HEK293 (cell line): ENCODE results near the gene PLEKHH2.

ENCODE experiments used
- CTCF ChIA-PET: fragments of 350-600 bp; formaldehyde crosslinking; extraction: SDS; loops from one replicate; lab custom pipeline; 2021; ENCODE audit warnings: antibody characterized with exemption; lab: Yijun Ruan, JAX
- POLR2A ChIA-PET: fragments of 300-600 bp; formaldehyde crosslinking; extraction: SDS; loops from one replicate; lab custom pipeline; 2020; ENCODE audit warnings: antibody characterized with exemption, inconsistent platforms; lab: Yijun Ruan, JAX
- H3K27ac ChIP-seq: fragments of 200-500 bp; sonication (Bioruptor generic); 2 replicates; pipeline ENCODE4 v1.5.1; 2014; ENCODE audit warnings: low read depth, low read length, control low read depth, inconsistent platforms; ENCODE audit errors: extremely low read depth
- H3K36me3 ChIP-seq, 2 experiments: fragments of 200-500 bp in 1 of 2; sonication (Bioruptor generic) in 1 of 2; 1 replicate in 1 of 2; 2 replicates in 1 of 2; pipeline ENCODE4 v1.5.1; 2014 to 2017; ENCODE audit warnings: inconsistent platforms in 2 of 2, low read length in 2 of 2; ENCODE audit not compliant: control insufficient read depth in 2 of 2, insufficient read depth in 1 of 2
- H3K4me1 ChIP-seq: fragments of 200-500 bp; sonication (Bioruptor generic); 2 replicates; pipeline ENCODE4 v1.5.1; 2014; ENCODE audit warnings: mild to moderate bottlenecking, low read length, inconsistent platforms; ENCODE audit not compliant: control insufficient read depth, insufficient read depth
- H3K4me3 ChIP-seq: 2 replicates; pipeline ENCODE4 v1.5.1; 2011; ENCODE audit warnings: low read depth, mild to moderate bottlenecking, control low read depth, low read length, moderate library complexity
- H3K9me3 ChIP-seq: fragments of 200-500 bp; sonication (Bioruptor generic); 2 replicates; pipeline ENCODE4 v1.5.1; 2014; ENCODE audit warnings: low read depth, low read length, inconsistent platforms; ENCODE audit not compliant: control insufficient read depth, insufficient read depth
- AEBP2 ChIP-seq: fragments of 450-650 bp; formaldehyde crosslinking; IDR thresholded peaks from 2 replicates; pipeline ENCODE4 v1.5.1; 2016; ENCODE audit warnings: missing biosample characterization, missing genetic modification characterization, borderline replicate concordance
- CTCF ChIP-seq: fragments of 450-650 bp; formaldehyde crosslinking; IDR thresholded peaks from 2 replicates; pipeline ENCODE4 v1.5.1; 2016; ENCODE audit warnings: missing biosample characterization, missing genetic modification characterization
- FEZF1 ChIP-seq: fragments of 450-650 bp; formaldehyde crosslinking; IDR thresholded peaks from 2 replicates; pipeline ENCODE4 v1.5.1; 2016; ENCODE audit warnings: missing biosample characterization, missing genetic modification characterization
- KLF7 ChIP-seq: fragments of 450-650 bp; formaldehyde crosslinking; IDR thresholded peaks from 2 replicates; pipeline ENCODE4 v1.5.1; 2016; ENCODE audit warnings: missing biosample characterization, missing genetic modification characterization, borderline replicate concordance
- PRDM10 ChIP-seq: fragments of 450-650 bp; formaldehyde crosslinking; IDR thresholded peaks from 2 replicates; pipeline ENCODE4 v1.5.1; 2016; ENCODE audit warnings: missing biosample characterization, missing genetic modification characterization
- PRDM6 ChIP-seq: fragments of 450-650 bp; formaldehyde crosslinking; IDR thresholded peaks from 2 replicates; pipeline ENCODE4 v1.5.1; 2017; ENCODE audit warnings: missing biosample characterization, missing genetic modification characterization
- SP3 ChIP-seq: fragments of 450-650 bp; formaldehyde crosslinking; IDR thresholded peaks from 2 replicates; pipeline ENCODE4 v1.5.1; 2016; ENCODE audit warnings: missing biosample characterization, missing genetic modification characterization
- ZBTB21 ChIP-seq: fragments of 450-650 bp; formaldehyde crosslinking; IDR thresholded peaks from 2 replicates; pipeline ENCODE4 v1.5.1; 2017; ENCODE audit warnings: missing biosample characterization, missing genetic modification characterization
- ZNF211 ChIP-seq: fragments of 450-650 bp; formaldehyde crosslinking; IDR thresholded peaks from 2 replicates; pipeline ENCODE4 v1.5.1; 2016; ENCODE audit warnings: low read depth, missing biosample characterization, missing genetic modification characterization
- ZNF23 ChIP-seq: fragments of 450-650 bp; formaldehyde crosslinking; IDR thresholded peaks from 2 replicates; pipeline ENCODE4 v1.5.1; 2016; ENCODE audit warnings: missing biosample characterization, missing genetic modification characterization, borderline replicate concordance
- ZNF239 ChIP-seq: fragments of 450-650 bp; formaldehyde crosslinking; IDR thresholded peaks from 2 replicates; pipeline ENCODE4 v1.5.1; 2016; ENCODE audit warnings: missing biosample characterization, missing genetic modification characterization
- ZNF248 ChIP-seq: fragments of 450-650 bp; formaldehyde crosslinking; IDR thresholded peaks from 2 replicates; pipeline ENCODE4 v1.5.1; 2017; ENCODE audit warnings: missing biosample characterization, missing genetic modification characterization
- ZNF747 ChIP-seq: fragments of 450-650 bp; formaldehyde crosslinking; IDR thresholded peaks from 2 replicates; pipeline ENCODE4 v1.5.1; 2016; ENCODE audit warnings: missing biosample characterization, missing genetic modification characterization
- TF ChIP-seq, protein P1 (sequence below): fragments of 450-650 bp; formaldehyde crosslinking; IDR thresholded peaks from 2 replicates; pipeline ENCODE4 v1.5.1; 2016; ENCODE audit warnings: missing biosample characterization, missing genetic modification characterization
- TF ChIP-seq, protein P2 (sequence below): fragments of 450-650 bp; formaldehyde crosslinking; IDR thresholded peaks from 2 replicates; pipeline ENCODE4 v1.5.1; 2016; ENCODE audit warnings: missing biosample characterization, missing genetic modification characterization
- TF ChIP-seq, protein P3 (sequence below): fragments of 450-650 bp; formaldehyde crosslinking; IDR thresholded peaks from 2 replicates; pipeline ENCODE4 v1.5.1; 2016; ENCODE audit warnings: missing biosample characterization, missing genetic modification characterization

PLEKHH2 gene

GRCh38 chr2:43736637-43737036 lies 99.6 kb downstream of the PLEKHH2 start:
- CTCF ChIA-PET, result interaction anchor here (0.6 kb wide), 1 partner anchor 877 kb away, joined by 3 read pairs; no protein-coding TSS in a partner anchor
- no peak overlapping the region for H3K27ac ChIP-seq
- POLR2A ChIA-PET, result no interaction called here
- no peaks in the 10 kb centered on the region for H3K9me3 ChIP-seq
- H3K36me3 ChIP-seq, result no peaks in the 10 kb centered on the region; a peak in 1 of 3 replicates
- no peak overlapping the region for H3K4me3 ChIP-seq
- no peaks in the 10 kb centered on the region for H3K4me1 ChIP-seq
- no peak for TF ChIP-seq ZNF239 (tag by site-specific recombination)
- TF ChIP-seq, protein P1, sequence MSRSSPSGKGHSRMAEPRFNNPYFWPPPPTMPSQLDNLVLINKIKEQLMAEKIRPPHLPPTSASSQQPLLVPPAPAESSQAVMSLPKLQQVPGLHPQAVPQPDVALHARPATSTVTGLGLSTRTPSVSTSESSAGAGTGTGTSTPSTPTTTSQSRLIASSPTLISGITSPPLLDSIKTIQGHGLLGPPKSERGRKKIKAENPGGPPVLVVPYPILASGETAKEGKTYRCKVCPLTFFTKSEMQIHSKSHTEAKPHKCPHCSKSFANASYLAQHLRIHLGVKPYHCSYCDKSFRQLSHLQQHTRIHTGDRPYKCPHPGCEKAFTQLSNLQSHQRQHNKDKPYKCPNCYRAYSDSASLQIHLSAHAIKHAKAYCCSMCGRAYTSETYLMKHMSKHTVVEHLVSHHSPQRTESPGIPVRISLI, result no peak
- TF ChIP-seq KLF7, result no peak
- no peak for TF ChIP-seq ZNF747
- no peak for TF ChIP-seq ZNF248 (tag by site-specific recombination)
- TF ChIP-seq ZNF211 (tag by site-specific recombination), result no peak
- no peak for TF ChIP-seq FEZF1 (tag by site-specific recombination)
- TF ChIP-seq, protein P2, sequence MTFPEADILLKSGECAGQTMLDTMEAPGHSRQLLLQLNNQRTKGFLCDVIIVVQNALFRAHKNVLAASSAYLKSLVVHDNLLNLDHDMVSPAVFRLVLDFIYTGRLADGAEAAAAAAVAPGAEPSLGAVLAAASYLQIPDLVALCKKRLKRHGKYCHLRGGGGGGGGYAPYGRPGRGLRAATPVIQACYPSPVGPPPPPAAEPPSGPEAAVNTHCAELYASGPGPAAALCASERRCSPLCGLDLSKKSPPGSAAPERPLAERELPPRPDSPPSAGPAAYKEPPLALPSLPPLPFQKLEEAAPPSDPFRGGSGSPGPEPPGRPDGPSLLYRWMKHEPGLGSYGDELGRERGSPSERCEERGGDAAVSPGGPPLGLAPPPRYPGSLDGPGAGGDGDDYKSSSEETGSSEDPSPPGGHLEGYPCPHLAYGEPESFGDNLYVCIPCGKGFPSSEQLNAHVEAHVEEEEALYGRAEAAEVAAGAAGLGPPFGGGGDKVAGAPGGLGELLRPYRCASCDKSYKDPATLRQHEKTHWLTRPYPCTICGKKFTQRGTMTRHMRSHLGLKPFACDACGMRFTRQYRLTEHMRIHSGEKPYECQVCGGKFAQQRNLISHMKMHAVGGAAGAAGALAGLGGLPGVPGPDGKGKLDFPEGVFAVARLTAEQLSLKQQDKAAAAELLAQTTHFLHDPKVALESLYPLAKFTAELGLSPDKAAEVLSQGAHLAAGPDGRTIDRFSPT (tag by site-specific recombination), result no peak
- no peak for TF ChIP-seq ZNF23 (tag by site-specific recombination)

GRCh38 chr2:43737097-43737854 lies 100.2 kb downstream of the PLEKHH2 start:
- Histone ChIP-seq H3K9me3 (no peaks in the 10 kb centered on the region), H3K4me3 (no peak overlapping the region), H3K4me1 (no peaks in the 10 kb centered on the region), H3K27ac (no peak overlapping the region), H3K36me3 (no peaks in the 10 kb centered on the region; a peak in 1 of 3 replicates)
- POLR2A ChIA-PET, result no interaction called here
- CTCF ChIA-PET, result interaction anchor here (0.5 to 0.6 kb wide), 3 partner anchors 52 to 878 kb away, joined by 3 to 4 read pairs (median 4); no protein-coding TSS in a partner anchor
- TF ChIP-seq AEBP2 (tag by site-specific recombination), result no peak
- TF ChIP-seq ZBTB21 (tag by site-specific recombination), result no peak

DNA sequence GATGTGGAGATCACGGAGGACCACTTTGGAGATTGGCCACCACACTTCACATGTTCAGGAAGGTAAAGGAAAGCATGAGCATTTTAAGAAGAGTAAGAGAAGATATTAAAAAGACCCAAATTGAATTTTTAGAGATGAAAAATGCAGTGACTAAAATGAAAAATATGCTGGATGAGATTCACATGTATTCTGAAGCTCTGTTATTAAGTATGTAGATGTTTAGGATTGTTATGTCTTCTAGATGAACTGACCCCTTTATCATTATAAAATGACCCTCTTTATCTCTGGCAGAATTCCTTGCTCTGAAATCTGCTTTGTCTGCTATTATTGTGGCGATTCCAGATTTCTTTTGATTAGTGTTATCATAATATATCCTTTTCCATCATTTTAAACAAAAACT lies 100.8 kb downstream of the PLEKHH2 start:
- Histone ChIP-seq H3K4me3 (no peak overlapping the region), H3K4me1 (no peaks in the 10 kb centered on the region), H3K27ac (no peak overlapping the region), H3K9me3 (no peaks in the 10 kb centered on the region), H3K36me3 (peaks cover 0 to 3% of the 10 kb centered on the region in 2 experiments)
- CTCF ChIA-PET, result interaction anchor here (0.5 kb wide), 1 partner anchor 108 kb away, joined by 4 read pairs; no protein-coding TSS in a partner anchor
- POLR2A ChIA-PET, result no interaction called here
- no peak for TF ChIP-seq PRDM6 (tag by site-specific recombination)
- TF ChIP-seq, protein P3, sequence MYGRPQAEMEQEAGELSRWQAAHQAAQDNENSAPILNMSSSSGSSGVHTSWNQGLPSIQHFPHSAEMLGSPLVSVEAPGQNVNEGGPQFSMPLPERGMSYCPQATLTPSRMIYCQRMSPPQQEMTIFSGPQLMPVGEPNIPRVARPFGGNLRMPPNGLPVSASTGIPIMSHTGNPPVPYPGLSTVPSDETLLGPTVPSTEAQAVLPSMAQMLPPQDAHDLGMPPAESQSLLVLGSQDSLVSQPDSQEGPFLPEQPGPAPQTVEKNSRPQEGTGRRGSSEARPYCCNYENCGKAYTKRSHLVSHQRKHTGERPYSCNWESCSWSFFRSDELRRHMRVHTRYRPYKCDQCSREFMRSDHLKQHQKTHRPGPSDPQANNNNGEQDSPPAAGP (tag by site-specific recombination), result no peak
- no peak for TF ChIP-seq SP3 (tag by site-specific recombination)
- TF ChIP-seq CTCF (tag by site-specific recombination), result no peak
- no peak for TF ChIP-seq PRDM10 (tag by site-specific recombination)
